Right renal cortex interstitium (tissue), 3 donors: ENCODE data around the gene NR1H4. TPM values are rescaled to one million over a fixed set of nuclear protein-coding genes. Genes with fewer than 3 reads are reported as not detected.

ENCODE experiments used
- polyA plus RNA-seq, 3 donors: library from polyadenylated mRNA; unstranded; fragments of 120-200 nt; gene quantifications; one replicate each; pipeline ENCODE4 v1.2.1, GENCODE V29; 2013; ENCODE audit not compliant: insufficient read length in 3 of 3

The NR1H4 gene
- polyA plus RNA-seq, 3 donors, result 14.2 to 17.7 (median 15.4) TPM

Other genes with a start within 250 kb of the NR1H4 start
- gene DEPDC4, start 206.8 kb upstream of the NR1H4 start, polyA plus RNA-seq, result 1 to 10 TPM; 5.2 to 5.6 (median 5.3) TPM
- gene SCYL2, start 206.7 kb upstream of the NR1H4 start, polyA plus RNA-seq, result 10 to 100 TPM; 52.8 to 55.6 (median 54.7) TPM
- under 1 TPM; 0.24 to 0.53 (median 0.32) TPM for gene SLC17A8, start 116.8 kb upstream of the NR1H4 start, polyA plus RNA-seq
- 10 to 100 TPM; 18.3 to 20.1 (median 18.5) TPM for gene GAS2L3, start 99.8 kb downstream of the NR1H4 start, polyA plus RNA-seq